Measurements from ENCODE around the gene PNPLA4. TPM values are rescaled to one million over a fixed set of nuclear protein-coding genes. Genes with fewer than 3 reads are reported as not detected.

PNPLA4 gene
- total RNA-seq, 1 experiment from 2014 or later, result 1.3 TPM

DNA sequence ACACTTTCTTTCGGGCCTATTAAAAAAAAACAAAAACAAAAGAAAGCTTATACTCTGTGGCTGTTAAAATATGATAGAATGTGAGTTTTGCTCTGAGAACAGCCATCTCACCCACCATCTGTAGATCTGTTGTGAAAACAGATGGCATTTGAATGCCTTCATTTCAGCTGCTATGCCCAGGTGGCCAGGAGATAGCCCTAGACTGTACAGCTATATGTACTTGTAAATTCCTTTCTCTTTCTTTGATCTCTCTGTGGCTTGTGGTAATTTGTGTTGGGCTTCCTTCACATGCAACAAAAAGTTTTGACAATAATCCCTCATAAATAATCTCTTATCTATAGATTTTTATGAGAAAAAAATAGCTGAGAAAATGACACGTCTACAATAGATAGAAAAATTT is 38.1 kb downstream of the PNPLA4 start:
- H3K9me3 ChIP-seq (ENCODE audit: control insufficient read depth, insufficient read depth, low read depth, low read length), result no peaks in the 10 kb centered on the region
- no peaks in the 10 kb centered on the region for H3K4me1 ChIP-seq (ENCODE audit: control insufficient read depth, insufficient read depth, low read length)
- no peak overlapping the region for H3K27ac ChIP-seq (ENCODE audit: low read length)
- ATAC-seq (no peak), DNase-seq (ENCODE audit: low read depth, low spot score) (no peak)
- H3K36me3 ChIP-seq (ENCODE audit: control insufficient read depth, insufficient read depth, low read length), result no peaks in the 10 kb centered on the region
- H3K4me3 ChIP-seq (ENCODE audit: low read depth in 2 of 2, low read length in 2 of 2), result no peak overlapping the region
- in situ Hi-C loops (cut with HindIII; ENCODE audit: low pct_unique_long_range_greater_than_20kb, low sequenced_read_pairs) (no loop called here), intact Hi-C loops (cut with micrococcal nuclease; ENCODE audit: unreplicated experiment) (no loop called here)
- TF ChIP-seq, protein P1, sequence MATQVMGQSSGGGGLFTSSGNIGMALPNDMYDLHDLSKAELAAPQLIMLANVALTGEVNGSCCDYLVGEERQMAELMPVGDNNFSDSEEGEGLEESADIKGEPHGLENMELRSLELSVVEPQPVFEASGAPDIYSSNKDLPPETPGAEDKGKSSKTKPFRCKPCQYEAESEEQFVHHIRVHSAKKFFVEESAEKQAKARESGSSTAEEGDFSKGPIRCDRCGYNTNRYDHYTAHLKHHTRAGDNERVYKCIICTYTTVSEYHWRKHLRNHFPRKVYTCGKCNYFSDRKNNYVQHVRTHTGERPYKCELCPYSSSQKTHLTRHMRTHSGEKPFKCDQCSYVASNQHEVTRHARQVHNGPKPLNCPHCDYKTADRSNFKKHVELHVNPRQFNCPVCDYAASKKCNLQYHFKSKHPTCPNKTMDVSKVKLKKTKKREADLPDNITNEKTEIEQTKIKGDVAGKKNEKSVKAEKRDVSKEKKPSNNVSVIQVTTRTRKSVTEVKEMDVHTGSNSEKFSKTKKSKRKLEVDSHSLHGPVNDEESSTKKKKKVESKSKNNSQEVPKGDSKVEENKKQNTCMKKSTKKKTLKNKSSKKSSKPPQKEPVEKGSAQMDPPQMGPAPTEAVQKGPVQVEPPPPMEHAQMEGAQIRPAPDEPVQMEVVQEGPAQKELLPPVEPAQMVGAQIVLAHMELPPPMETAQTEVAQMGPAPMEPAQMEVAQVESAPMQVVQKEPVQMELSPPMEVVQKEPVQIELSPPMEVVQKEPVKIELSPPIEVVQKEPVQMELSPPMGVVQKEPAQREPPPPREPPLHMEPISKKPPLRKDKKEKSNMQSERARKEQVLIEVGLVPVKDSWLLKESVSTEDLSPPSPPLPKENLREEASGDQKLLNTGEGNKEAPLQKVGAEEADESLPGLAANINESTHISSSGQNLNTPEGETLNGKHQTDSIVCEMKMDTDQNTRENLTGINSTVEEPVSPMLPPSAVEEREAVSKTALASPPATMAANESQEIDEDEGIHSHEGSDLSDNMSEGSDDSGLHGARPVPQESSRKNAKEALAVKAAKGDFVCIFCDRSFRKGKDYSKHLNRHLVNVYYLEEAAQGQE (IDR thresholded peaks at IDR 0.05; ENCODE audit: insufficient read depth in 1 of 2, low read depth in 2 of 2, low read length in 1 of 2), result no peak
- no peak for TF ChIP-seq SIN3A (IDR thresholded peaks at IDR 0.05; ENCODE audit: borderline replicate concordance, insufficient read depth, low read depth, low read length)
- no peak for TF ChIP-seq POLR2AphosphoS5 (IDR thresholded peaks at IDR 0.05; ENCODE audit: low read depth, low read length)
- TF ChIP-seq TCF7L2 (IDR thresholded peaks at IDR 0.05; ENCODE audit: low read depth, low read length), result no peak
- TF ChIP-seq, protein P2, sequence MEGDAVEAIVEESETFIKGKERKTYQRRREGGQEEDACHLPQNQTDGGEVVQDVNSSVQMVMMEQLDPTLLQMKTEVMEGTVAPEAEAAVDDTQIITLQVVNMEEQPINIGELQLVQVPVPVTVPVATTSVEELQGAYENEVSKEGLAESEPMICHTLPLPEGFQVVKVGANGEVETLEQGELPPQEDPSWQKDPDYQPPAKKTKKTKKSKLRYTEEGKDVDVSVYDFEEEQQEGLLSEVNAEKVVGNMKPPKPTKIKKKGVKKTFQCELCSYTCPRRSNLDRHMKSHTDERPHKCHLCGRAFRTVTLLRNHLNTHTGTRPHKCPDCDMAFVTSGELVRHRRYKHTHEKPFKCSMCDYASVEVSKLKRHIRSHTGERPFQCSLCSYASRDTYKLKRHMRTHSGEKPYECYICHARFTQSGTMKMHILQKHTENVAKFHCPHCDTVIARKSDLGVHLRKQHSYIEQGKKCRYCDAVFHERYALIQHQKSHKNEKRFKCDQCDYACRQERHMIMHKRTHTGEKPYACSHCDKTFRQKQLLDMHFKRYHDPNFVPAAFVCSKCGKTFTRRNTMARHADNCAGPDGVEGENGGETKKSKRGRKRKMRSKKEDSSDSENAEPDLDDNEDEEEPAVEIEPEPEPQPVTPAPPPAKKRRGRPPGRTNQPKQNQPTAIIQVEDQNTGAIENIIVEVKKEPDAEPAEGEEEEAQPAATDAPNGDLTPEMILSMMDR (IDR thresholded peaks at IDR 0.05), result no peak
- no TSS peak for BruUV-seq (replicated peaks)
- POLR2A ChIA-PET, result no interaction called here
- no peaks in the 10 kb centered on the region for H3K27me3 ChIP-seq (ENCODE audit: control insufficient read depth, insufficient read depth, low read length)
- CTCF ChIA-PET, result no interaction called here

DNA sequence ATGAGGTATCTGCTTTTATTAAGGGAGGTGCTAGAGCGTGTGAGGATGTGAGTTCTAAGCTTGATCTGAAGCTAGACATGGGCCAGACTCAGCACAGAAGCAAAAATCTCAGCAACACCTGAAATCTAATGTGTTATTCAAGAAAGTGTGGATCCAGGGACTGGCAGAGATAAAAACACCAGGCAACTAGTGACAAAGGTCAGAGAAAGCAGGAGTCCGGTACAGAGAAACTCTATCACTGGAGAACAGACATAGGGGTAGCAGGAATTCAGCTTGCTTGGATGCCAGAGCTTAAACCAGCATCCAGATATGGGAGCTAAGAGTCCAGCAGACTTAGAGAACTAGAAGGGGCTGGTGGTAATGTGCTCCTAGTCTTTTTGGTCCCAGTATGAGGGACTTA is 50.3 kb downstream of the PNPLA4 start:
- Histone ChIP-seq H3K4me3 (ENCODE audit: low read depth in 2 of 2, low read length in 2 of 2) (no peak overlapping the region), H3K27me3 (ENCODE audit: control insufficient read depth, insufficient read depth, low read length) (no peaks in the 10 kb centered on the region), H3K27ac (ENCODE audit: low read length) (no peak overlapping the region), H3K4me1 (ENCODE audit: control insufficient read depth, insufficient read depth, low read length) (no peaks in the 10 kb centered on the region), H3K36me3 (ENCODE audit: control insufficient read depth, insufficient read depth, low read length) (no peaks in the 10 kb centered on the region), H3K9me3 (ENCODE audit: control insufficient read depth, insufficient read depth, low read depth, low read length) (no peaks in the 10 kb centered on the region)
- no peak for ATAC-seq
- intact Hi-C loops (cut with micrococcal nuclease; ENCODE audit: unreplicated experiment) (no loop called here), in situ Hi-C loops (cut with HindIII; ENCODE audit: low pct_unique_long_range_greater_than_20kb, low sequenced_read_pairs) (no loop called here)
- TF ChIP-seq TCF7L2 (IDR thresholded peaks at IDR 0.05; ENCODE audit: low read depth, low read length), result no peak
- no peak for TF ChIP-seq POLR2AphosphoS5 (IDR thresholded peaks at IDR 0.05; ENCODE audit: low read depth, low read length)
- TF ChIP-seq SIN3A (IDR thresholded peaks at IDR 0.05; ENCODE audit: borderline replicate concordance, insufficient read depth, low read depth, low read length), result no peak
- TF ChIP-seq, protein P1 (IDR thresholded peaks at IDR 0.05; ENCODE audit: insufficient read depth in 1 of 2, low read depth in 2 of 2, low read length in 1 of 2), result no peak
- TF ChIP-seq, protein P2 (IDR thresholded peaks at IDR 0.05), result no peak
- no TSS peak for BruUV-seq (replicated peaks)
- POLR2A ChIA-PET, result no interaction called here
- no peak for DNase-seq (ENCODE audit: low read depth, low spot score)
- CTCF ChIA-PET, result no interaction called here

Measured in Panc1 (cell line).